ENCODE results near the gene SSUH2.
"Not testable (repeated sequence)": the region's sequence is repeated elsewhere in the genome, so short reads cannot be mapped to it uniquely, and the experiment has no call there.

Gene SSUH2

GRCh38 chr3:8681349-8681748 is 36.8 kb upstream of the SSUH2 start:
- Histone ChIP-seq H4K20me1 (ENCODE audit: low read depth, low read length) (no peaks in the 10 kb centered on the region), H3K27me3 (ENCODE audit: low read length) (no peaks in the 10 kb centered on the region), H2AFZ (ENCODE audit: low read depth, low read length, severe bottlenecking) (no peak overlapping the region), H3K9me3 (ENCODE audit: insufficient read depth, low read length) (no peaks in the 10 kb centered on the region), H3F3A (ENCODE audit: insufficient read depth) (no peaks in the 10 kb centered on the region), H3K36me3 (ENCODE audit: low read length) (no peaks in the 10 kb centered on the region), H3K9me2 (replicated peaks; ENCODE audit: insufficient read depth, low read length) (no peaks in the 10 kb centered on the region), H3K4me2 (ENCODE audit: low read depth, low read length, poor library complexity, severe bottlenecking) (no peak overlapping the region), H3K27ac (ENCODE audit: low read depth, low read length) (no peak overlapping the region), H3K9ac (ENCODE audit: low read length) (no peak overlapping the region), H3K4me3 (ENCODE audit: insufficient read depth, low read length, poor library complexity, severe bottlenecking) (no peak overlapping the region), H3K79me2 (ENCODE audit: insufficient read depth, low read length) (no peaks in the 10 kb centered on the region)
- no peak for TF ChIP-seq CTCF (IDR thresholded peaks at IDR 0.05; ENCODE audit: insufficient read depth, low read length, poor library complexity, severe bottlenecking)
- TF ChIP-seq EZH2phosphoT487 (conservative IDR thresholded peaks at IDR 0.05; ENCODE audit: low read length) = no peak

GRCh38 chr3:8679817-8680553 is 35.4 kb upstream of the SSUH2 start:
- H3K4me3 ChIP-seq (ENCODE audit: insufficient read depth, low read length, poor library complexity, severe bottlenecking); H3K27ac ChIP-seq (ENCODE audit: low read depth, low read length); H3K4me2 ChIP-seq (ENCODE audit: low read depth, low read length, poor library complexity, severe bottlenecking); H3K9me3 ChIP-seq (ENCODE audit: insufficient read depth, low read length); H3F3A ChIP-seq (ENCODE audit: insufficient read depth); H3K9ac ChIP-seq (ENCODE audit: low read length); H3K36me3 ChIP-seq (ENCODE audit: low read length); H4K20me1 ChIP-seq (ENCODE audit: low read depth, low read length); H3K27me3 ChIP-seq (ENCODE audit: low read length); H2AFZ ChIP-seq (ENCODE audit: low read depth, low read length, severe bottlenecking); H3K79me2 ChIP-seq (ENCODE audit: insufficient read depth, low read length); H3K9me2 ChIP-seq (replicated peaks; ENCODE audit: insufficient read depth, low read length): not testable (repeated sequence)

- Histone ChIP-seq H3K27me3 (ENCODE audit: low read length) (no peaks in the 10 kb centered on the region), H3K27ac (ENCODE audit: low read depth, low read length) (no peak overlapping the region), H3K9me3 (ENCODE audit: insufficient read depth, low read length) (no peaks in the 10 kb centered on the region), H3K36me3 (ENCODE audit: low read length) (no peaks in the 10 kb centered on the region), H3K4me2 (ENCODE audit: low read depth, low read length, poor library complexity, severe bottlenecking) (no peak overlapping the region), H2AFZ (ENCODE audit: low read depth, low read length, severe bottlenecking) (no peak overlapping the region), H3F3A (ENCODE audit: insufficient read depth) (no peaks in the 10 kb centered on the region), H3K9ac (ENCODE audit: low read length) (no peak overlapping the region), H3K79me2 (ENCODE audit: insufficient read depth, low read length) (no peaks in the 10 kb centered on the region), H3K4me3 (ENCODE audit: insufficient read depth, low read length, poor library complexity, severe bottlenecking) (no peak overlapping the region), H3K9me2 (replicated peaks; ENCODE audit: insufficient read depth, low read length) (no peaks in the 10 kb centered on the region), H4K20me1 (ENCODE audit: low read depth, low read length) (no peaks in the 10 kb centered on the region)
- no peak for TF ChIP-seq CTCF (IDR thresholded peaks at IDR 0.05; ENCODE audit: insufficient read depth, low read length, poor library complexity, severe bottlenecking)
- TF ChIP-seq EZH2phosphoT487 (conservative IDR thresholded peaks at IDR 0.05; ENCODE audit: low read length) = no peak
Measured at GRCh38 chr3:8678751-8679150, 34.2 kb upstream of the SSUH2 start.

GRCh38 chr3:8677258-8677657 is 32.7 kb upstream of the SSUH2 start:
- H3K27ac ChIP-seq (ENCODE audit: low read depth, low read length); H3K9me3 ChIP-seq (ENCODE audit: insufficient read depth, low read length); H3F3A ChIP-seq (ENCODE audit: insufficient read depth); H3K27me3 ChIP-seq (ENCODE audit: low read length); H3K36me3 ChIP-seq (ENCODE audit: low read length); H3K4me2 ChIP-seq (ENCODE audit: low read depth, low read length, poor library complexity, severe bottlenecking); H3K4me3 ChIP-seq (ENCODE audit: insufficient read depth, low read length, poor library complexity, severe bottlenecking); H3K79me2 ChIP-seq (ENCODE audit: insufficient read depth, low read length); H4K20me1 ChIP-seq (ENCODE audit: low read depth, low read length); H2AFZ ChIP-seq (ENCODE audit: low read depth, low read length, severe bottlenecking); H3K9me2 ChIP-seq (replicated peaks; ENCODE audit: insufficient read depth, low read length); H3K9ac ChIP-seq (ENCODE audit: low read length): not testable (repeated sequence)

GRCh38 chr3:8675591-8675990 is 31.0 kb upstream of the SSUH2 start:
- H3K9me2 ChIP-seq (replicated peaks; ENCODE audit: insufficient read depth, low read length); H3K27me3 ChIP-seq (ENCODE audit: low read length); H4K20me1 ChIP-seq (ENCODE audit: low read depth, low read length); H3K36me3 ChIP-seq (ENCODE audit: low read length); H3K4me3 ChIP-seq (ENCODE audit: insufficient read depth, low read length, poor library complexity, severe bottlenecking); H2AFZ ChIP-seq (ENCODE audit: low read depth, low read length, severe bottlenecking); H3K9ac ChIP-seq (ENCODE audit: low read length); H3K4me2 ChIP-seq (ENCODE audit: low read depth, low read length, poor library complexity, severe bottlenecking); H3K79me2 ChIP-seq (ENCODE audit: insufficient read depth, low read length); H3K9me3 ChIP-seq (ENCODE audit: insufficient read depth, low read length); H3F3A ChIP-seq (ENCODE audit: insufficient read depth); H3K27ac ChIP-seq (ENCODE audit: low read depth, low read length): not testable (repeated sequence)

Measured in SU-DHL-6 (cell line).